SJCRH30 (cell line): ENCODE results near the gene POLR1G. TPM values are rescaled to one million over a fixed set of nuclear protein-coding genes. Genes with fewer than 3 reads are reported as not detected.

Experiments
- total RNA-seq: library from RNA; depleted of rRNA; stranded (reverse); fragments of >200 nt; shearing (Covaris generic); gene quantifications from 2 replicates; pipeline ENCODE4 v1.2.3, GENCODE V29; 2014; rRNA removed

Gene POLR1G
- total RNA-seq, 1 experiment from 2014 or later: 21.8 TPM

Other genes starting within 250 kb of the POLR1G start
- not detected in 2 replicates for gene NKPD1, start 245.7 kb upstream of the POLR1G start, total RNA-seq
- 3.0 and 4.7 TPM in 2 replicates for gene TRAPPC6A, start 228.4 kb upstream of the POLR1G start, total RNA-seq
- gene BLOC1S3, start 227.9 kb upstream of the POLR1G start, total RNA-seq: 2.1 and 2.6 TPM in 2 replicates
- 0.13 TPM in 1 of 2 replicates, not detected in the other for gene EXOC3L2, start 161.2 kb upstream of the POLR1G start, total RNA-seq
- 16.5 and 16.8 TPM in 2 replicates for gene MARK4, start 155.4 kb upstream of the POLR1G start, total RNA-seq
- gene CKM, start 83.8 kb upstream of the POLR1G start, total RNA-seq: 3.9 and 4.6 TPM in 2 replicates
- not detected in 2 replicates for gene KLC3, start 65.9 kb upstream of the POLR1G start, total RNA-seq
- 24.2 and 27.7 TPM in 2 replicates for gene ERCC2, start 36.1 kb upstream of the POLR1G start, total RNA-seq
- gene PPP1R13L, start 1.6 kb upstream of the POLR1G start, total RNA-seq: 2.4 and 3.2 TPM in 2 replicates
- gene ERCC1, start 17.3 kb downstream of the POLR1G start, total RNA-seq: 29.7 and 32.3 TPM in 2 replicates
- 0.35 and 0.40 TPM in 2 replicates for gene FOSB, start 61.4 kb downstream of the POLR1G start, total RNA-seq
- gene RTN2, start 90.4 kb downstream of the POLR1G start, total RNA-seq: 29.3 and 30.9 TPM in 2 replicates
- gene PPM1N, start 91.8 kb downstream of the POLR1G start, total RNA-seq: 1.0 and 1.4 TPM in 2 replicates
- 43.8 and 48.8 TPM in 2 replicates for gene VASP, start 100.8 kb downstream of the POLR1G start, total RNA-seq
- gene OPA3, start 178.2 kb downstream of the POLR1G start, total RNA-seq: 8.6 and 9.9 TPM in 2 replicates
- 0.14 and 0.18 TPM in 2 replicates for gene GPR4, start 195.6 kb downstream of the POLR1G start, total RNA-seq
- 3.0 and 5.8 TPM in 2 replicates for gene EML2, start 232.8 kb downstream of the POLR1G start, total RNA-seq